ENCODE measurements around the gene CLDN9.
"Not testable (repeated sequence)": the region's sequence is repeated elsewhere in the genome, so short reads cannot be mapped to it uniquely, and the experiment has no call there.

The CLDN9 gene

DNA sequence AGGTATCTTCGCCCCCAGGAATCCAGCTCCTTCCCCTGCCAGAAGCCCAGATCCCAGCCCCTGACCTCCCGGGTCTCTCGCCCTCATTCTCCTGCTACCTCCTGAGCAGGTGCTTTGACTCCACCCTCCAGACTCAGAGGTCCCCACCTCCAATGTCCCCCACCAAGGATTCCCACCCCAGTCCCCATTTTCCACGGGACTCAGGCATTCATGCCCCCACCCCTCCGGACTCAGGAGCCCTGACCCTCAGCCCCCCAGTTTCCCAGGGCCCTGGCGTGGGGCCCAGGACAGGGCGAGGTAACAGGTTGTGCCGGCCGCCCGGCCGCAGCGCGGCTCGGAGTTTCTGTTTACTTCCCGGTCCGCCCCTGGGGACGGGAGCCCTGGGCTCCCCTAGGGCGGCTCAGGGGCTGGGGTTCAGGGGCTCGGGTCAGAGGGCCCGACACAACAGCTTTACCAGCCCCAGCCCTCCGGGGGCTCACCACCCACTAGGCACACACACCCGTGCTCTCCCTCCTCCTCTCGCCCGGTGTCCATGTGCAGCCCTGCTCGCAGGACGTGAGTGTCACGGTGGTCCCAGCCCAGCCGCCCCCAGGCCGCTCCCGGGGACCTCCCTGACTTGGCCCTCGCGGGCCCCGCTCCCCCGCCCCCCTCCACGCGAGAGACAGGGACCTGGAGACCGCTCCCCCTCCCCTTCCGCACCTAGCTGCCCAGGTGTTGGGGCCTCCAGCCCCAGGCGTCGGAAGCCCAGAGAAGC, 23.4 kb downstream of the CLDN9 start:
- no peak for DNase-seq

DNA sequence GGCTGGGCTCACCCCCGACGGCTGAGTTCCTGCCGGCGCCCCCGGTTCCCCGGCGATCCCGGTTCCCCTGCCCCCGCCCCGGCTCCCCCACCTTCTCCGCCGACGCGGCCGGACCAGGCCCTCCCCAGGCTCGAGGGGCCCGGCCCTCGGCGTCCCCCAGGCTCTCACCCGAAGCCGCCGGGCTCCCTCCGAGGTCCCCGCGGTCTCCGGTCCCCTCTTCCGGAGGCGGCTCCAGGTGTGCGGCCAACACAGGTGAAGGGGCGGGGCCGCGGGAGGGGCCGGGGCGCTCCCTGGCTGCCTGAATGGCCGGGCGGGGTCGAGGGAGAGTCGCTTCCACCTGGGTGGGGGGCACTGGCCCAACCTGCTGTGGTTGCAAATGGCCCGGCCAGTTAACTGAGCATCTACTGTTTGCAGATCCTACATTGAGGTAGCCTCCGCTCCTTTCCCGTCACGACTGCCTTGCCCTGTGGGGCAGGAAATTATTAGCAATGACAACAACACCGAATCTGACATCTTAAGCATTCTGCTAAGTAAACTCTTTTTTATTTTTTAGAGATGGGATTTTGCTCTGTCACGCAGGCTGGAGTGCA, 24.1 kb downstream of the CLDN9 start, which contains the start of gene BICDL2:
Gene BICDL2 (minus strand): TSS at position 219 of the 590 bp plus-strand sequence. CDS start 1,448 bp downstream, outside the sequence.
- DNase-seq, result no peak

DNA sequence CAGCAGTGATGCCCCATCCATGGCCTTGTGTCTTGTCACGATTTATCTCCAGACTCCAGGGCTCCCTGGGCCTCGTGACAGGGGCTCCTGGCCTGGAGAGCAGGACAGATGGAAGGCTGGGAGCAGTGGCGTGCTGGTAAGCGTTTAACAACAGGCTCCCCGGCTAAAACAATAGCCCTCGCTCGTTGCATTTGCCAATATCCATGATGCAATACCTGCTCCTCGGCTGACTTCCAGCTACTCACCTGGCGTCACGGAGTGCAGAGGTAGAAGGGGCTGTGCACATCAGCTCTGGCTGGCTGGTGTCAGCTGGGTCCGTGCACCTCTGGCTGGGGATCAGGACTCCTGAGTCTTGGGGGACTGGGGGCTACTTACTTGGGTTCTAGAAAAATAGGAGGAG, 25.5 kb downstream of the CLDN9 start:
- DNase-seq, result no peak

DNA sequence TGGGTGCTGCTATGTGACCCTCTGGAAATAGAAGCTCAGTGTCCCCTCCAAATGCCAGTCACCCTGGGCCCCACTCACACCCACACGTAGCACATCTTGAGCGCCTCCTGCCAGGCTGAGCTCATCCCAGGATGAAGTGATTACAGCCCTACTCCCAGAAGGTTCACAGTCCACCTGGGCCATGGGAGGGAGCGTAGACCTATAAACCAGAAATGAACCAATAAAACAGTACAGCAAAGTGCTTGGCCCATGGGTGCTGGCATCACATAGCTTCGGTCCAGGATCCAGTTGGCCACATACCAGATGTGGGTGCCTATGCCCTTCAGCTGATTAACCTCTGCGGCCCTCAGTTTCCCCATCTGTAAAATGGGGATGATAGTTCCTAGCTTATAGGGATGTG, 26.2 kb downstream of the CLDN9 start:
- DNase-seq, result no peak

DNA sequence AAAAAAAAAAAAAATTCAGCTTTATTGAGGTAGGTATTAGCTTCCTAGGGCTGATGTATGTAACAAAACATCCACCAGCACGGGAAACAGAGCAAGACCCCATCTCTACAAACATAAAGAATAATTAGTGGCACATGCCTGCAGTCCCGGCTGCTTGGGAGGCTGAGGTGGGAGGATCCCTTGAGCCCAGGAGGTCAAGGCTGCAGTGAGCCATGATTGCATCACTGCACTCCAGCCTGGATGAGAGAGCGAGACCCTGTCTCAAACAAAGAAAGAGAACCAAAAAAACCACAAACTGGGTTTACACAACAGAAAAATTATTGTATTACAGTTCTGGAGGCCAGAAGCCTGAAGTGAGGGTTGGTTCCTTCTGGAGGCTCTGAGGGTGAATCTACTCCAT, 29.7 kb downstream of the CLDN9 start:
- DNase-seq, result no peak

DNA sequence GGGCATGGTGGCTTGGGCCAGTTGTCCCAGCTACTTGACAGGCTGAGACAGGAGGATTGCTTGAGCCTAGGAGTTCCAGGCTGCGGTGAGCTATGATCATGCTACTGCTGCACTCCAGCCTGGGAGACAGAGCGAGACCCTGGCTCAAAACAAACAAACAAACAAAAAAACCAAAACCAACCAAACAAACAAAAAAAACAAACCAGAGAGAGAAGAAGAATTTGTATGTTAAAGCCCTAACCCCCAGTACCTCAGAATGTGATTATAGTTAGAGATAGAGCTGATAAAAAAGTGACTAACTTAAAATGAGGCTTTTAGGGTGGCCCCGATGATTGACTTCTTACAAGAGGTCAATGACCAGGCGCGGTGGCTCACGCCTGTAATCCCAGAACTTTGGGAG, 32.0 kb downstream of the CLDN9 start:
- no peak for DNase-seq

DNA sequence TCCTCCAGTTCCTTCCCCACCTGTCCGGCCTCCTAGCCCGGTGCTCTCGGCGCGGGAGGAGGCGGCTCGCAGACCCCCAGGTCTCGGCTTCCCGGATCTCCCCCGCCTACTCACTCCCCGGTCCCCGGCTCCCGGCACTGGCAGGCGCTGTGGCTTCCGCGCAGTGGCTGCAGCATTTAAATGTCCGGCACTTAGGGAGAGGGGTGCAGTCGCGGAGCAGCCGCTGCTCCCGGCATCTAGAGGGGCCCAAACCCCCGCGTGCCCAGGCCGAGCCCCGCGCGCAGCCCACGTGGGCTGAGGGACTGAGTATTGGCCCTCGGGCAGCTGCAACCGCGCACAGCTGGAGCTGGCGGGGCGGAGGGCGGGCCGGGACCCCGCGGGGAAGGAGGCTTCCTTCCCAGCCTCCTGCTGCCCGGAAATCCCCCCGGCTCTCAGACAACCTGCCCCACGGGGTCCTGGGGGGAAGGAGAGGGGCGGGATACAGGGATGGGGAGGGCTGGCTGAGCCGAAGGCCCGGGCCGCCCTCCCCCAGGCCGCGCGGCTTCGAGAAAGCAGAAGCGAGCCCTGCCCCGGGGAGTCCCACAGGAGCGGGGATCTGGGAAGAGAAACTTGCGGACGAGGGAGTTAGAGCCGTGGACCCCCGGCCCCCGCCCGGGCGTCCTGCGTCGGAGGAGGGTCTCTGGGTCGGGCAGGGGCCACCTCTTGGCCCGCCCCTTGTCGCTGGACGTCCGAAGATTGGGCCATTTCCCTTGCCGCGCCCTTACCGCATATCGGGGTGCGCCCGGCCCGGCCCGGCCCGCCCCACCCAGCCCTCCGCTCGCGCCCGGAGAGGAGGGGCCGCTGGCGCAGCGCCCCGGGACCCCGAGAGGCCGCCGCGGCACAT, 33.3 kb downstream of the CLDN9 start, which contains the start of gene MMP25:
Gene MMP25 (plus strand): TSS at position 804 of the 883 bp plus-strand sequence. CDS start 357 bp downstream, outside the sequence.
- no peak for DNase-seq

DNA sequence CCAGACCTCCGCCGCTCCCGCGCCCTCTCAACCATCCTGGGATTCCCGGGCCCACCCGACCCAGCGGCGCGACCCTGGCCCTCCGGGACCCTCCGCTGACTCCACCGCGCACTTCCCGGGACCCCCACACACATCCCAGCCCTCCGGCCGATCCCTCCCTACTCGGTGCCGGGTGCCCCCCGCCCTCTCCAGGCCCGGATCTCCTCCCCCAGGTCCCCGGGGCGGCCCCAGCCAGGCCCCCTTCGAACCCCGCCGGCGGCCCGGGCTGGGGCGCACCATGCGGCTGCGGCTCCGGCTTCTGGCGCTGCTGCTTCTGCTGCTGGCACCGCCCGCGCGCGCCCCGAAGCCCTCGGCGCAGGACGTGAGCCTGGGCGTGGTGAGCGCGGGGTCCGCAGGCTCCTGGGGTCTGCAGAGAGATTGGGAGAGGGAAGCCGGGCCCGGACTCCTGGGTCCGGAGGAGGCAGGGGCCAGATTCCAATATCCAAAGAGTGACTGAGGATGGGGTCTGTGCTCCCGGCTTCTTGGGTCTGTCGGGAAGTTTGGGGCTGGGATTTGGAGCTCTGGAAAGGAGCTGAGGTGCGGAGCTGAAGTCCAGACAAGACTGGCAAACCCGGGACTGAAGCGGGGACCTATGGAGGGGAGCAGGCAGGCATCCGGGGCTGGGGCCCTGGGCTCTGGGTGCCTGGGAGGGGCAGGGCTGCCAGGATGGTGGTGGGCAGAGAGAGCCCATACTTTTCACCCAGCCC, 34.1 kb downstream of the CLDN9 start:
- no peak for DNase-seq

DNA sequence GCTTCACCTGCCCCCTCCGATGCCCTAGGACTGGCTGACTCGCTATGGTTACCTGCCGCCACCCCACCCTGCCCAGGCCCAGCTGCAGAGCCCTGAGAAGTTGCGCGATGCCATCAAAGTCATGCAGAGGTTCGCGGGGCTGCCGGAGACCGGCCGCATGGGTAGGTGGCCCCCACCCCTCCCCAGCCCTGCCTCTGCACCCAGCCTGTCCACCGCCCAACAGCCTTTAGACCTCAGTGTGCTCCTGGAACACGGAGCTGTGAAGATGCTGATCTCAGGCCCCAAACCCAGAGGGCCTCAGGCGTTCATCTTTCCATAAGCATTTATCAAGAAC, 34.6 kb downstream of the CLDN9 start:
- DNase-seq, result no peak

DNA sequence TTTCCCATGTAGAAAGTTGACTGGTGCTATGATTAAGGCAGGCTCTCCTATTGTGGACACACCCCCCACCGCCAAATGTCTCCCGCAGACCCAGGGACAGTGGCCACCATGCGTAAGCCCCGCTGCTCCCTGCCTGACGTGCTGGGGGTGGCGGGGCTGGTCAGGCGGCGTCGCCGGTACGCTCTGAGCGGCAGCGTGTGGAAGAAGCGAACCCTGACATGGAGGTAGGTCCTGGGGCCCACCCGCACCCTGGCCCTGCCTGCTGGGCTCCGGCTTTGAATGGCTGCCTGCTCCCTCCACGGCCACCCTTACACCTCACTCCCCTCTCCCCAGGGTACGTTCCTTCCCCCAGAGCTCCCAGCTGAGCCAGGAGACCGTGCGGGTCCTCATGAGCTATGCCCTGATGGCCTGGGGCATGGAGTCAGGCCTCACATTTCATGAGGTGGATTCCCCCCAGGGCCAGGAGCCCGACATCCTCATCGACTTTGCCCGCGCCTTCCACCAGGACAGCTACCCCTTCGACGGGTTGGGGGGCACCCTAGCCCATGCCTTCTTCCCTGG, 37.3 kb downstream of the CLDN9 start:
- DNase-seq, result no peak

DNA sequence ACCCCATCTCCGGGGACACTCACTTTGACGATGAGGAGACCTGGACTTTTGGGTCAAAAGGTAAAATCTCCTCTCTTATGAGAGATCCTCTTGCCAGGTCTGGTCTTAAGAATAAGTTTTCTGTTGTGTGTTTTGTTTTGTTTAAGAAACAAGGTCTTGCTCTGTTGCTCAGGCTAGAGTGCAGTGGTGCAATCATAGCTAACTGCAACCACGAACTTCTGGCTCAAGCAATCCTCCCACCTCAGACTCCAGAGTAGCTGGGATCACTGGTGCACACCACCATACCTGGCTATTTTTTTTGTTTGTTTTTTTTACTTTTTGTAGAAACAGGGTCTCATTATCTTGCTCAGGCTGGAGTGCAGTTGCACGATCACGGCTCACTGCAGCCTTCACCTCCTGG, 37.8 kb downstream of the CLDN9 start:
- DNase-seq, result no peak

DNA sequence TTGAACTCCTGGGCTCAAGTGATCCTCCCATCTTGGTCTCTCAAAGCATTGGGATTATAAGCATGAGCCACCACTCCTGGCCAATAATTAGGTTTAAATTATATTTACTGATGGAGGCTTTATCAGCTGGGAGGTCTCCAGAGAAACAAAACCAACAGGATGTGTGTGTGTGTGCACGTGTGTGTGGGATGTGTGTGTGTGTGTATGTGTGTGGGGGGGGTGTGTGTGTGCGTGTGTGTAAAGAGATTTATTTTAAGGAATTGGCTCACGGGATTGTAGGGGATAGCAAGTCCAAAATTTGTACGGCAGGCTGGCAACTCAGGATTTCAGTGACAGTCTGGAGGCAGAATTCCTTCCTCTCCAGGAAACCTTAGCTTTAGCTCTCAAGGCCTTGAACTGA, 38.3 kb downstream of the CLDN9 start:
- DNase-seq, result no peak

DNA sequence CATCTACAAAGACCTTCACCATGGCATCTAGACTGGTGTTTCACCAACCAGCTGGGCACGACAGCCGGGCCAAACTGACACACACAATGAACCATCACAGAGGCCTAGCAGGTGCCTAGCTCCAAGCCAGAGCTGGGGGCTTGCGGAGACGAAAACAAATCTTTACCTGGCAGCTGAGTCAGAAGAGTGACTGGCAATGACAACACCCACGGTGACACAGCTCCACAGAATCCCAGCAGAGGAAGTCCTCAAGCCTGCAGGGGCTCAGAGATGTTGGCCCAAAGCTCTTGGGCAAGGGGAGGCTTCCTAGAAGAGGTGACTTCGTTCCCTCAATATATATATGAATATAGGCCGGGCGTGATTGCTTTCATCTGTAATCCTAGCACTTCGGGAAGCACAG, 38.8 kb downstream of the CLDN9 start:
- DNase-seq, result no peak

DNA sequence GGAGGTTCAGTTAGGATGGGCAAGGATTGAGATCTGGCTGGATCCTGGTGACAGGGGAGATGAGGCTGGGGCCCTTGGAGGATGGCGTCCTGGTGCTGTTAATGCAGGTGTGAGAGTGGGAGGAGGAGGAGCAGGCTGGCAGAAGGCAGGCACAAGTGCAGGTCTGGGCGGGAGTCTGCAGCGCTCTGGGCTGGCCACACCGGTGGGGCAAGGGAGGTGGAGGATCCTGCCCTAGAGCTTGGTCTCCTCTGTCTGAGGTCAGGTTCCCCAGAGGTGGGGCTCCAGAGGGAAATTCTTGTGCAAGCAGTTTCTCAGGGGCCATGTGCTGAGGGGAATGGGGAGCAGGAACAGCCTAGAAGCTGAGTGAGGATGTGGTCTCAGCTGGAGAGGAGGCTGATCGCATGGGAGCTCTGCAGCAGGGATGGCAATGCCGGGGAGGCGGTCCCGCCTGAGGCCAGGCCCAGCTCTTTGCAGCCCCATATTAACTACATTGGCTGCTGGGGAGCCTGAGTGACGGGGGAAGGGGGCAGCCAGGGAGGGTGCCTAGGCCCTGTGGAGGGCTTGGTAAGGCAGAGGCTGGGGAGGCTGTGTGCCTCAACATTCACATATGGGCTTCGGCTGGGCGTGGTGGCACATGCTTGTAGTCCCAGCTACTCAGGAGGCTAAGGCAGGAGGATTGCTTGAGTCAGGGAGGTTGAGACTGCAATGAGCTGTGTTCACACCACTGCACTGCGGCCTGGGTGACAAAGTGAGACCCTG, 40.0 kb downstream of the CLDN9 start:
- not testable (repeated sequence) for DNase-seq

DNA sequence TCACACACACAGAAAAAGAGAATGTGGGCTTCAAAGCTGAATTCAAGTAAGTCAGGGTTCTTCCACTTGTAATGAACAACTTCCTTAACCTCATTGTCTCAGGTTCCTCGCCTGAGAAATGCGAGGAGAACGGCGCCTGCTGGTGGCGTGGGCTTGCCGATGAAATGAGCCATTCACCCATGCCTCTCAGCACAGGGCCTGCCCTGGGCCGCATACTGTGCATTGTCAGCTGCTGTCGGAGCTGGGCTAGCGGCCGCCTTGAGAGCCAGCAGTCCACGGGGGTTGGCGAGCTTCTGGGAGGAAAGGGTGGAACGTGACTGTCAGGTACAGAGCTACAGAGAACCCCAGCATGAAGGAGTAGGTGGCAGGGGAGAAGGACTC, 40.6 kb downstream of the CLDN9 start:
- not testable (repeated sequence) for DNase-seq

DNA sequence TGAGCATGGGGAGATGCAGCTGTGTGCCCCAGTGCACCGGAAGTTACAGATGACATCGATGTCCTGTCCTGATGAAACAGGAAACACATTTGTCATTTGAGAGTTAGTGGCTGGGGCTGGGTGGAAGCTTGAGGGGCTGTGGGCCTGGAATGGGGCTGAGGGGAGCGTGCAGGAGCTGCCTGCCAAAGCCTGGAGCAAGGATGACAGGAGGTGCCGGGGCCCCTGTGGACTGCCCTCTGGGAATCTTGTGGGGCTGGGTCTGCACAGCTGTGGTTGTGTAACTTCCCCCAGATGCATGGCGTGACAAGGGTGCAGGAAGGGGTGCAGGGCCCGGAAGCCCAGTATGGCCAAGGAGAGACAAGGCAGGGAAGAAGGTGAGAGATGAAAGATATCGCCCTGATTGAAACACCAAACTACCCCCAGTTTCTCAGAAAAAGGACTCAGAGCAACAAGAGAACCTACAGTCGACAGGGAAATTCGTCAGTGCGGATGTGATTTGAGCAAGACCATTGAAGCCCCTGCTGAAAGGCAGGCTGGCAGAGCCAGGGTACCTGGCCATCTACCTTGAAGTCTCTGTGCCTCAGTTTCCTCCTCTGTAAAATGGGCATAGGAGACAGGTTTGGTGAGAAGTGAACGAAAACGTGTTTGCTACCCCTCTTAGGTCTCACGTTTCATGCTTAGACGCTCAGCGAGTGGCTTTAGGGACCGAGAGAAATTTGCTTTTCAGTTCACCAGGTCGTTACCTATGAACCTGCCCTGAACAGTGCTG, 42.4 kb downstream of the CLDN9 start:
- DNase-seq, result no peak

DNA sequence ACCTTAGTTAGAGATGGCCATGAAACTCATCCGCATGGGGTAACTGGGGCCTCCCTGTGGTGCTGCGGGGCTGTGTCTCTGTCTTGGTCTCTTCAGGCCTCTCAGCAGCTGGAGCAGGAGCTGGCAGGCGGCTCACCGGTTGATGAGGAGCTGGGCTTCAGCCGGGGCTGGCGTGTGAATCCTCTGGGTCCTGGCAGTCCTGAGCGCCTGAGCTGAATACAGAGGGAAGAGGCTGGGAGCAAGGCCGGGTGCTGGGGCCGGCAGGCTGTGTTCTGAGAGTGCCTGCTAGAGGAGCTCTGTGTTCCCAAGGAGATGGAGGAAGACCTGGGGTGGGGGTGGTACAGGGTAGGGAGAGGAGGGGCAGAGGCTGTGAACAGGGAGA, 43.0 kb downstream of the CLDN9 start:
- DNase-seq, result not testable (repeated sequence)

DNA sequence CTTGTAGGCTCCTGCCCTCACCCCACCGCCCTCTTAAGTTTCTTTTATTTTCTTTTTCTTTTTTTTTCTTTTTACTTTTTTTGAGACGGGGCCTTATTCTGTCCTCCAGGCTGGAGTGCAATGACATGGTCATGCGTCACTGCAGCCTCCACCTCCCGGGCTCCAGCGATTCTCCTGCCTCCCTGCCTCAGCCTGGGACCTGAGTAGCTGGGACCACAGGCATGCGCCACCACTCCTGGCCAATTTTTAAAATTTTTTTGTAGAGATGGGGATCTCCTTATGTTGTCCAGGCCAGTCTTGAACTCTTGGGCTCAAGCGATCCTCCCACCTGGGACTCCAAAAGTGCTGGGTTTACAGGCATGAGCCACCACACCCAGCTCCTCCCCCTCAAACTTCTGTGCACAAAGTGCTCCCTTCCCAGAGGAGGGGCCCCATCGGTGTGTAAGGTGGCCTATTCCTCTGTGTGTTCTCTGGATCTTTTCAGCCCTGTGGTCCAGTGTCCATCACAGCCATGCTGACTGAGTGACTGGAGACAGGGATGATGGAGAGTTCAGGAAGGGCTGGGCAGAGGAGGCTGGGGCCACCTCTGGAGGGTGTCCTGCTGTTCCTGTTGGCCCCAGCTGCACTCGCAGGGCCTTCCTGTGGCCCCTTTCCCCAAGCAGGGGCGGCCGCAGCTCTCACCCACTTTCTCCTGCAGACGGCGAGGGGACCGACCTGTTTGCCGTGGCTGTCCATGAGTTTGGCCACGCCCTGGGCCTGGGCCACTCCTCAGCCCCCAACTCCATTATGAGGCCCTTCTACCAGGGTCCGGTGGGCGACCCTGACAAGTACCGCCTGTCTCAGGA, 43.8 kb downstream of the CLDN9 start:
- DNase-seq, result no peak

DNA sequence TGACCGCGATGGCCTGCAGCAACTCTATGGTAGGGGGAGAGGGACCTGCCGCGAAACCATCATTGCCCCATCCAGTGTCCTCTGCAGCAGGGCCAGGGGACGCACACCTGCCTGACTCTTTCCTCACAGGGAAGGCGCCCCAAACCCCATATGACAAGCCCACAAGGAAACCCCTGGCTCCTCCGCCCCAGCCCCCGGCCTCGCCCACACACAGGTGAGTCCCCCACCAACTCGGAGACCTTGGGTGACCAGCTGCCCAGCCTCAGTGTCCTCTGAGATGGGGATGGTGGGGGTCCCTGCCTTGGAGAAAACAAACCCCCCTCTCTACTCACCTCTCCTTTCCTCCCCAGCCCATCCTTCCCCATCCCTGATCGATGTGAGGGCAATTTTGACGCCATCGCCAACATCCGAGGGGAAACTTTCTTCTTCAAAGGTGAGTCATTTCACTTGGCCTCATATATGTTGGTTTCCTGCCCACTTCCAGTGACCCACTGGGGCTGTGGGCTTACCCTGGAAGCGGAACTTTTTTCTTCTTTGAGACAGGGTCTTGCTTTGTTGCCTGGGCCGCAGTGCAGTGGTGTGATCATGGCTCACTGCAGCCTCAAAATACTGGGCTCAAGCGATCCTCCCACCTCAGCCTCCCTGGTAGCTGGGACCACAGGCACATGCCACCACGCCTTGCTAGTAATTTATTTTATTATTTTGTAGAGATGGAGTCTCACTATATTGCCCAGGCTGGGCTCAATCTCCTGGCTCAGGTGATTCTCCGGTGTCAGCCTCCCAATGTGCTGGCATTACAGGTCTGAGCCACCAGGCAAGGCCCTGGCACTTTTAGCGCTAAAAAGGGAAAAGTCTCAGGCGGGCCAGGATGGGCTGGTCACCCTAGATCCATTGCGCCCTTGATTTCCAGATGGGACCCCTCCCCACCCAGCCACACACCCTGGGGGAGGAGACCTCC, 44.7 kb downstream of the CLDN9 start:
- DNase-seq, result no peak

All from NCI-H774 (cell line).